Activated naive CD8-positive, alpha-beta T cell (primary cell): ENCODE measurements around the gene TFF1.

Experiments used
- H3K27ac Mint-ChIP-seq: one replicate; pipeline ENCODE4 v1.8.0; 2021; ENCODE audit warnings: mixed read lengths
- H3K27me3 Mint-ChIP-seq: one replicate; pipeline ENCODE4 v1.8.0; 2021; ENCODE audit warnings: mixed read lengths
- H3K36me3 Mint-ChIP-seq: one replicate; pipeline ENCODE4 v1.8.0; 2021; ENCODE audit warnings: mixed read lengths
- H3K4me1 Mint-ChIP-seq: one replicate; pipeline ENCODE4 v1.8.0; 2021; ENCODE audit warnings: low read depth, mixed read lengths
- H3K4me3 Mint-ChIP-seq: one replicate; pipeline ENCODE4 v1.8.0; 2021; ENCODE audit warnings: mild to moderate bottlenecking, mixed read lengths
- H3K9me3 Mint-ChIP-seq: one replicate; pipeline ENCODE4 v1.8.0; 2021; ENCODE audit warnings: low read depth, mixed read lengths

Gene TFF1

GRCh38 chr21:42405064-42406013 lies 39.0 kb upstream of the TFF1 start:
- Mint-ChIP-seq H3K27me3 (no peaks in the 10 kb centered on the region), H3K9me3 (peaks cover 9% of the 10 kb centered on the region), H3K4me1 (peaks cover 81% of the 10 kb centered on the region), H3K4me3 (peak overlapping the region; percentile 94), H3K36me3 (peaks cover 21% of the 10 kb centered on the region), H3K27ac (peak overlapping the region; percentile 96)

- H3K27me3 Mint-ChIP-seq, result no peaks in the 10 kb centered on the region
- peak overlapping the region; percentile 94 for H3K4me3 Mint-ChIP-seq
- H3K4me1 Mint-ChIP-seq, result peaks cover 78% of the 10 kb centered on the region
- H3K36me3 Mint-ChIP-seq, result peaks cover 18% of the 10 kb centered on the region
- H3K27ac Mint-ChIP-seq, result peak overlapping the region; percentile 96
- H3K9me3 Mint-ChIP-seq, result peaks cover 9% of the 10 kb centered on the region
Observed at GRCh38 chr21:42404539-42404938, 38.2 kb upstream of the TFF1 start.

- peaks cover 80% of the 10 kb centered on the region for H3K4me1 Mint-ChIP-seq
- H3K9me3 Mint-ChIP-seq, result peaks cover 9% of the 10 kb centered on the region
- H3K27me3 Mint-ChIP-seq, result no peaks in the 10 kb centered on the region
- peaks cover 18% of the 10 kb centered on the region for H3K36me3 Mint-ChIP-seq
- H3K4me3 Mint-ChIP-seq, result peak within 1 kb of the TSS; percentile 94
- peak within 1 kb of the TSS; percentile 96 for H3K27ac Mint-ChIP-seq
Observed at GRCh38 chr21:42403611-42404231, 37.4 kb upstream of the TFF1 start, which contains the start of gene UBASH3A. Gene UBASH3A (plus strand): TSS chr21:42403902. CDS start chr21:42403946, 44 bp downstream.

GRCh38 chr21:42401820-42402251 lies 35.5 kb upstream of the TFF1 start:
- Mint-ChIP-seq H3K36me3 (peaks cover 15% of the 10 kb centered on the region), H3K4me1 (peaks cover 76% of the 10 kb centered on the region), H3K4me3 (peak overlapping the region; percentile 36), H3K9me3 (peaks cover 9% of the 10 kb centered on the region), H3K27me3 (no peaks in the 10 kb centered on the region), H3K27ac (peak overlapping the region; percentile 84)

- Mint-ChIP-seq H3K4me3 (no peak overlapping the region), H3K4me1 (peaks cover 70% of the 10 kb centered on the region)
Observed at GRCh38 chr21:42401154-42401553, 34.8 kb upstream of the TFF1 start.

GRCh38 chr21:42400525-42400924 lies 34.2 kb upstream of the TFF1 start:
- Mint-ChIP-seq H3K9me3 (peaks cover 9% of the 10 kb centered on the region), H3K27ac (peak overlapping the region; percentile 92), H3K4me3 (peak overlapping the region; percentile 67), H3K4me1 (peaks cover 70% of the 10 kb centered on the region), H3K36me3 (peaks cover 8% of the 10 kb centered on the region), H3K27me3 (no peaks in the 10 kb centered on the region)

More at GRCh38 chr21:42401154-42401553, 34.8 kb upstream of the TFF1 start:
- peak overlapping the region; percentile 76 for H3K27ac Mint-ChIP-seq
- H3K27me3 Mint-ChIP-seq, result no peaks in the 10 kb centered on the region
- H3K36me3 Mint-ChIP-seq, result peaks cover 10% of the 10 kb centered on the region
- H3K9me3 Mint-ChIP-seq, result peaks cover 9% of the 10 kb centered on the region

- peaks cover 9% of the 10 kb centered on the region for H3K9me3 Mint-ChIP-seq
- H3K4me1 Mint-ChIP-seq, result peaks cover 65% of the 10 kb centered on the region
- peaks cover 7% of the 10 kb centered on the region for H3K36me3 Mint-ChIP-seq
- H3K27ac Mint-ChIP-seq, result peak overlapping the region; percentile 84
- H3K27me3 Mint-ChIP-seq, result no peaks in the 10 kb centered on the region
- H3K4me3 Mint-ChIP-seq, result peak overlapping the region; percentile 9
Observed at GRCh38 chr21:42398436-42399028, 32.2 kb upstream of the TFF1 start.

GRCh38 chr21:42397746-42398394 lies 31.5 kb upstream of the TFF1 start:
- Mint-ChIP-seq H3K27ac (peak overlapping the region; percentile 84), H3K27me3 (no peaks in the 10 kb centered on the region), H3K4me3 (peak overlapping the region; percentile 9), H3K9me3 (peaks cover 9% of the 10 kb centered on the region), H3K36me3 (peaks cover 7% of the 10 kb centered on the region), H3K4me1 (peaks cover 66% of the 10 kb centered on the region)

GRCh38 chr21:42396799-42397745 lies 30.7 kb upstream of the TFF1 start:
- Mint-ChIP-seq H3K27me3 (no peaks in the 10 kb centered on the region), H3K27ac (peak overlapping the region; percentile 84), H3K36me3 (peaks cover 7% of the 10 kb centered on the region), H3K4me3 (peak overlapping the region; percentile 38), H3K4me1 (peaks cover 68% of the 10 kb centered on the region), H3K9me3 (peaks cover 7% of the 10 kb centered on the region)

GRCh38 chr21:42395905-42396651 lies 29.7 kb upstream of the TFF1 start, which contains the start of gene TMPRSS3:
Gene TMPRSS3 (minus strand): TSS chr21:42396052. CDS start chr21:42395417, 635 bp downstream.
- H3K4me3 Mint-ChIP-seq, result no peak within 1 kb of the TSS
- peaks cover 69% of the 10 kb centered on the region for H3K4me1 Mint-ChIP-seq
- H3K36me3 Mint-ChIP-seq, result no peaks in the 10 kb centered on the region

GRCh38 chr21:42395302-42395701 lies 29.0 kb upstream of the TFF1 start:
- Mint-ChIP-seq H3K4me1 (peaks cover 69% of the 10 kb centered on the region), H3K4me3 (no peak overlapping the region), H3K36me3 (peaks cover 5% of the 10 kb centered on the region), H3K27ac (no peak overlapping the region), H3K9me3 (no peaks in the 10 kb centered on the region), H3K27me3 (no peaks in the 10 kb centered on the region)

More at GRCh38 chr21:42395905-42396651, 29.7 kb upstream of the TFF1 start, which contains the start of gene TMPRSS3:
- peak within 1 kb of the TSS; percentile 54 for H3K27ac Mint-ChIP-seq
- H3K27me3 Mint-ChIP-seq, result no peaks in the 10 kb centered on the region
- no peaks in the 10 kb centered on the region for H3K9me3 Mint-ChIP-seq

- Mint-ChIP-seq H3K9me3 (no peaks in the 10 kb centered on the region), H3K4me1 (peaks cover 73% of the 10 kb centered on the region), H3K4me3 (peak overlapping the region; percentile 78), H3K27ac (peak overlapping the region; percentile 86), H3K27me3 (no peaks in the 10 kb centered on the region), H3K36me3 (peaks cover 5% of the 10 kb centered on the region)
Observed at GRCh38 chr21:42393443-42393950, 27.2 kb upstream of the TFF1 start.
